H9 (cell line): ENCODE results near the gene FBL. TPM values are rescaled to one million over a fixed set of nuclear protein-coding genes. Genes with fewer than 3 reads are reported as not detected.

Experiments
- DNase-seq: peaks from one replicate; pipeline ENCODE4 v3.0.0-alpha.2; 2017
- H2AFZ ChIP-seq: one replicate; pipeline ENCODE4 v1.6.1; 2013; ENCODE audit warnings: mild to moderate bottlenecking, low read length, control low read depth, moderate library complexity
- H2AK5ac ChIP-seq: 2 replicates; pipeline ENCODE4 v1.6.1; 2013; ENCODE audit warnings: low read length, control low read depth, mixed read lengths; ENCODE audit not compliant: insufficient read length
- H2BK120ac ChIP-seq: one replicate; pipeline ENCODE4 v1.6.1; 2013; ENCODE audit warnings: low read depth, mild to moderate bottlenecking, low read length, control low read depth, inconsistent platforms; ENCODE audit not compliant: poor library complexity, severe bottlenecking
- H2BK12ac ChIP-seq: 2 replicates; pipeline ENCODE4 v1.6.1; 2013; ENCODE audit warnings: low read length, control low read depth, mixed read lengths, low read depth; ENCODE audit not compliant: insufficient read length
- H2BK15ac ChIP-seq: 2 replicates; pipeline ENCODE4 v1.6.1; 2013; ENCODE audit warnings: low read depth, low read length, control low read depth
- H2BK20ac ChIP-seq: one replicate; pipeline ENCODE4 v1.6.1; 2013; ENCODE audit warnings: low read depth, mild to moderate bottlenecking, low read length, control low read depth, inconsistent platforms; ENCODE audit not compliant: poor library complexity, severe bottlenecking
- H2BK5ac ChIP-seq: 2 replicates; pipeline ENCODE4 v1.6.1; 2013; ENCODE audit warnings: low read length, control low read depth, mixed read lengths; ENCODE audit not compliant: insufficient read length
- H3K14ac ChIP-seq: 2 replicates; pipeline ENCODE4 v1.6.1; 2013; ENCODE audit warnings: low read length, control low read depth; ENCODE audit not compliant: insufficient read depth
- H3K18ac ChIP-seq: 2 replicates; pipeline ENCODE4 v1.6.1; 2013; ENCODE audit warnings: low read depth, mild to moderate bottlenecking, mixed read lengths, low read length, control low read depth; ENCODE audit not compliant: insufficient read length
- H3K23ac ChIP-seq: 2 replicates; pipeline ENCODE4 v1.6.1; 2013; ENCODE audit warnings: low read length, control low read depth, mixed read lengths, low read depth; ENCODE audit not compliant: insufficient read length
- H3K23me2 ChIP-seq: 2 replicates; pipeline ENCODE4 v1.6.1; 2013; ENCODE audit warnings: low read depth, mild to moderate bottlenecking, mixed read lengths, low read length, control low read depth; ENCODE audit not compliant: insufficient read length, poor library complexity, severe bottlenecking
- H3K27ac ChIP-seq: 2 replicates; pipeline ENCODE4 v1.5.1; 2013; ENCODE audit warnings: low read length, control low read depth, mixed read lengths, low read depth; ENCODE audit not compliant: insufficient read length
- H3K27me3 ChIP-seq: 2 replicates; pipeline ENCODE4 v1.6.1; 2013; ENCODE audit warnings: low read length, control low read depth, inconsistent platforms; ENCODE audit not compliant: insufficient read depth
- H3K4ac ChIP-seq: 2 replicates; pipeline ENCODE4 v1.6.1; 2013; ENCODE audit warnings: low read depth, mild to moderate bottlenecking, control low read depth, inconsistent platforms, low read length, moderate library complexity
- H3K4me1 ChIP-seq: 2 replicates; pipeline ENCODE4 v1.6.1; 2013; ENCODE audit warnings: low read length, control low read depth, inconsistent platforms; ENCODE audit not compliant: insufficient read depth
- H3K4me2 ChIP-seq: 2 replicates; pipeline ENCODE4 v1.6.1; 2013; ENCODE audit warnings: low read length, control low read depth, mixed read lengths; ENCODE audit not compliant: insufficient read length, insufficient read depth
- H3K56ac ChIP-seq: 2 replicates; pipeline ENCODE4 v1.6.1; 2013; ENCODE audit warnings: low read depth, mild to moderate bottlenecking, mixed read lengths, low read length, control low read depth; ENCODE audit not compliant: insufficient read length
- H3K79me1 ChIP-seq: 2 replicates; pipeline ENCODE4 v1.6.1; 2013; ENCODE audit warnings: low read depth, mild to moderate bottlenecking, moderate library complexity, low read length, control low read depth, inconsistent platforms; ENCODE audit not compliant: insufficient read depth, poor library complexity, severe bottlenecking
- H3K79me2 ChIP-seq: 2 replicates; pipeline ENCODE4 v1.6.1; 2013; ENCODE audit warnings: low read length, control low read depth, inconsistent platforms; ENCODE audit not compliant: insufficient read depth
- H3K9ac ChIP-seq: 2 replicates; pipeline ENCODE4 v1.6.1; 2013; ENCODE audit warnings: low read length, control low read depth, mixed read lengths; ENCODE audit not compliant: insufficient read length; ENCODE audit errors: extremely low read depth
- H3K9me3 ChIP-seq: one replicate; pipeline ENCODE4 v1.6.1; 2013; ENCODE audit warnings: low read depth, low read length, inconsistent platforms; ENCODE audit not compliant: control insufficient read depth
- H3T11ph ChIP-seq: one replicate; pipeline ENCODE4 v1.6.1; 2013; ENCODE audit warnings: mild to moderate bottlenecking, low read length, control low read depth, inconsistent platforms
- H4K20me1 ChIP-seq: one replicate; pipeline ENCODE4 v1.6.1; 2013; ENCODE audit not compliant: control insufficient read depth, insufficient read length, insufficient read depth
- H4K5ac ChIP-seq: 2 replicates; pipeline ENCODE4 v1.6.1; 2013; ENCODE audit warnings: low read depth, mild to moderate bottlenecking, mixed read lengths, low read length, control low read depth; ENCODE audit not compliant: insufficient read length
- H4K8ac ChIP-seq: replicated peaks from 2 replicates; pipeline ENCODE4 v1.6.1; 2013; ENCODE audit warnings: low read length, control low read depth, mixed read lengths, low read depth; ENCODE audit not compliant: insufficient read length
- H4K91ac ChIP-seq: 2 replicates; pipeline ENCODE4 v1.6.1; 2013; ENCODE audit warnings: low read depth, mild to moderate bottlenecking, moderate library complexity, mixed read lengths, low read length, control low read depth; ENCODE audit not compliant: insufficient read length
- H3K27ac Mint-ChIP-seq, 3 experiments: 2 replicates in 2 of 3; 3 replicates in 1 of 3; pipeline ENCODE4 v1.8.0; 2020 to 2021; ENCODE audit warnings: mixed read lengths in 3 of 3, mild to moderate bottlenecking in 1 of 3, moderate library complexity in 1 of 3
- H3K27me3 Mint-ChIP-seq: 2 replicates; pipeline ENCODE4 v1.8.0; 2021; ENCODE audit warnings: low read depth, mild to moderate bottlenecking, moderate library complexity, mixed read lengths
- H3K36me3 Mint-ChIP-seq, 3 experiments: 2 replicates in 2 of 3; 3 replicates in 1 of 3; pipeline ENCODE4 v1.8.0; 2020 to 2021; ENCODE audit warnings: low read depth in 3 of 3, mixed read lengths in 3 of 3; ENCODE audit not compliant: insufficient read depth in 1 of 3
- H3K4me1 Mint-ChIP-seq, 2 experiments: 2 replicates each; pipeline ENCODE4 v1.8.0; 2020; ENCODE audit warnings: mixed read lengths in 2 of 2
- H3K4me3 Mint-ChIP-seq, 2 experiments: 2 replicates in 1 of 2; 3 replicates in 1 of 2; pipeline ENCODE4 v1.8.0; 2020 to 2021; ENCODE audit warnings: mild to moderate bottlenecking in 2 of 2, mixed read lengths in 2 of 2, moderate library complexity in 1 of 2
- H3K9me3 Mint-ChIP-seq, 2 experiments: 2 replicates in 1 of 2; 3 replicates in 1 of 2; pipeline ENCODE4 v1.8.0; 2020; ENCODE audit warnings: mild to moderate bottlenecking in 2 of 2, mixed read lengths in 2 of 2, moderate library complexity in 1 of 2
- WGBS: extraction: QIAGEN DNeasy Blood & Tissue Kit; methylation state at CpG from one replicate; pipeline ENCODE4 v1.1.7; 2013; ENCODE audit warnings: missing lambda C conversion rate, low lambda C conversion rate, mixed read lengths; ENCODE audit not compliant: insufficient read length; ENCODE audit errors: extremely low coverage; 5-methylcytosine and 5-hydroxymethylcytosine counted together
- total RNA-seq: library from RNA; stranded (reverse); gene quantifications from 2 replicates; pipeline ENCODE4 v1.2.1, GENCODE V29; 2021
- TF ChIP-seq, protein P1 (sequence below): fragments of 200-600 bp; sonication (generic); conservative IDR thresholded peaks from 3 replicates; pipeline ENCODE4 v1.8.0; 2021; ENCODE audit warnings: antibody characterized with exemption, mild to moderate bottlenecking

The FBL gene
- total RNA-seq, 1 experiment from 2014 or later, result 625 TPM

DNA sequence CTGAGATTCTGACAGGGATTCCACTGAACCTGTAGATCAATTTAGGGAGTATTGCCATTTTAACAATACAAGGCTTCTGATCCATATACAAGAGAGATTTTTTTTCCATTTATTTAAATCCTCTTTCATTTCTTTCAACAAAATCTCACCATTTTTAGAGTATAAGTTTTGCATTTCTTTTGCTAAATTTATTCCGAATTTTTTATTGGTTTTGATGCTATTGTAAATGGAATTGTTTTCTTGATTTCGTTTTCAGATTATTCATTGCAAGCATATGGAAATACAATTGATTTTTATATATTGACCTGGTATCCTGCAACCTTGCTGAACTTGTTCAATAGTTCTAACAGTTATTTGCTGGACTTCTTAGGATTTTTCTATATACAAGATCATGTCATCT lies 49.1 kb downstream of the FBL start:
- TF ChIP-seq, protein P1, sequence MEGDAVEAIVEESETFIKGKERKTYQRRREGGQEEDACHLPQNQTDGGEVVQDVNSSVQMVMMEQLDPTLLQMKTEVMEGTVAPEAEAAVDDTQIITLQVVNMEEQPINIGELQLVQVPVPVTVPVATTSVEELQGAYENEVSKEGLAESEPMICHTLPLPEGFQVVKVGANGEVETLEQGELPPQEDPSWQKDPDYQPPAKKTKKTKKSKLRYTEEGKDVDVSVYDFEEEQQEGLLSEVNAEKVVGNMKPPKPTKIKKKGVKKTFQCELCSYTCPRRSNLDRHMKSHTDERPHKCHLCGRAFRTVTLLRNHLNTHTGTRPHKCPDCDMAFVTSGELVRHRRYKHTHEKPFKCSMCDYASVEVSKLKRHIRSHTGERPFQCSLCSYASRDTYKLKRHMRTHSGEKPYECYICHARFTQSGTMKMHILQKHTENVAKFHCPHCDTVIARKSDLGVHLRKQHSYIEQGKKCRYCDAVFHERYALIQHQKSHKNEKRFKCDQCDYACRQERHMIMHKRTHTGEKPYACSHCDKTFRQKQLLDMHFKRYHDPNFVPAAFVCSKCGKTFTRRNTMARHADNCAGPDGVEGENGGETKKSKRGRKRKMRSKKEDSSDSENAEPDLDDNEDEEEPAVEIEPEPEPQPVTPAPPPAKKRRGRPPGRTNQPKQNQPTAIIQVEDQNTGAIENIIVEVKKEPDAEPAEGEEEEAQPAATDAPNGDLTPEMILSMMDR, result no peak
- no peak overlapping the region for H2AK5ac ChIP-seq
- H3K9ac ChIP-seq, result no peak overlapping the region
- H4K5ac ChIP-seq, result no peak overlapping the region
- no peak overlapping the region for H3K4ac ChIP-seq
- H4K8ac ChIP-seq, result no peak overlapping the region
- no peak overlapping the region for H3K14ac ChIP-seq
- whole genome bisulfite sequencing, result no CpG with 5 or more reads among the region's 2 CpGs
- no peaks in the 10 kb centered on the region for H3K9me3 ChIP-seq
- no peak overlapping the region for H2BK5ac ChIP-seq
- no peak overlapping the region for H3K4me2 ChIP-seq
- H3K18ac ChIP-seq, result no peak overlapping the region
- no peak overlapping the region for H3T11ph ChIP-seq
- H3K27ac ChIP-seq, result no peak overlapping the region
- no peak overlapping the region for H2BK15ac ChIP-seq
- no peak overlapping the region for H4K91ac ChIP-seq
- no peak overlapping the region for H2AFZ ChIP-seq
- no peaks in the 10 kb centered on the region for H3K27me3 Mint-ChIP-seq
- peaks cover 22 to 33% of the 10 kb centered on the region in 2 experiments for H3K4me1 Mint-ChIP-seq
- no peaks in the 10 kb centered on the region; the same call in 1 of the 2 replicates for H3K4me1 ChIP-seq
- H3K27me3 ChIP-seq, result no peaks in the 10 kb centered on the region
- no peak overlapping the region for H2BK12ac ChIP-seq
- H2BK20ac ChIP-seq, result no peak overlapping the region
- H3K79me1 ChIP-seq, result no peaks in the 10 kb centered on the region
- H3K23ac ChIP-seq, result no peak overlapping the region
- H3K27ac Mint-ChIP-seq, result no peak overlapping the region
- H4K20me1 ChIP-seq, result no peaks in the 10 kb centered on the region
- H3K23me2 ChIP-seq, result peaks cover 3% of the 10 kb centered on the region
- no peak for DNase-seq
- no peaks in the 10 kb centered on the region for H3K79me2 ChIP-seq
- no peaks in the 10 kb centered on the region for H3K36me3 Mint-ChIP-seq
- H3K4me3 Mint-ChIP-seq, result no peak overlapping the region
- no peaks in the 10 kb centered on the region for H3K9me3 Mint-ChIP-seq
- H2BK120ac ChIP-seq, result no peak overlapping the region
- H3K56ac ChIP-seq, result no peak overlapping the region
